ENCODE measurements around the gene COL5A1.

The COL5A1 gene

DNA sequence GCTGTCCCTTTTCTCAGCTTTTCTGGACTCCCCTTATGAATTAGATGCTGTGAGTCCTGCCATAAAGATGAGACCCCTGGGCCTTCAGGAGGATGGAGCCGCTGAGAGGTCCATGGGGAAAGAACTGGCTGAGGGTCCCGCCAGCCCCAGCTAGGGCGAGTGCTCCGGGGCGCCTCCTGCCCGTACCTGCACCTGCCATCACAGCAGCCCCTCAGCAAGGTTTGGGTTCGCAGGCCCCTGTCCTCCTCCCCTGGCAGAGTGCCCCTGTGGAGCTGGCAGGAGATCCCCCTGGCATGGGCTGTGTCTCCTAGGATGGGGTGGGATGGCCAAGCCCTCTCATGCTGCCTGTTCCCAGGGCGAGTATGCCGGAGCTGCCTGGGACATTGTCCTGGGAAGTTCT is 64.2 kb downstream of the COL5A1 start:
- H2AFZ ChIP-seq (ENCODE audit: low read depth, low read length): no peak overlapping the region
- H3K27ac ChIP-seq (ENCODE audit: low read length): no peak overlapping the region
- no peak for TF ChIP-seq EZH2 (IDR thresholded peaks at IDR 0.05; ENCODE audit: borderline replicate concordance, low read depth, low read length, severe bottlenecking)
- TF ChIP-seq, protein P1, sequence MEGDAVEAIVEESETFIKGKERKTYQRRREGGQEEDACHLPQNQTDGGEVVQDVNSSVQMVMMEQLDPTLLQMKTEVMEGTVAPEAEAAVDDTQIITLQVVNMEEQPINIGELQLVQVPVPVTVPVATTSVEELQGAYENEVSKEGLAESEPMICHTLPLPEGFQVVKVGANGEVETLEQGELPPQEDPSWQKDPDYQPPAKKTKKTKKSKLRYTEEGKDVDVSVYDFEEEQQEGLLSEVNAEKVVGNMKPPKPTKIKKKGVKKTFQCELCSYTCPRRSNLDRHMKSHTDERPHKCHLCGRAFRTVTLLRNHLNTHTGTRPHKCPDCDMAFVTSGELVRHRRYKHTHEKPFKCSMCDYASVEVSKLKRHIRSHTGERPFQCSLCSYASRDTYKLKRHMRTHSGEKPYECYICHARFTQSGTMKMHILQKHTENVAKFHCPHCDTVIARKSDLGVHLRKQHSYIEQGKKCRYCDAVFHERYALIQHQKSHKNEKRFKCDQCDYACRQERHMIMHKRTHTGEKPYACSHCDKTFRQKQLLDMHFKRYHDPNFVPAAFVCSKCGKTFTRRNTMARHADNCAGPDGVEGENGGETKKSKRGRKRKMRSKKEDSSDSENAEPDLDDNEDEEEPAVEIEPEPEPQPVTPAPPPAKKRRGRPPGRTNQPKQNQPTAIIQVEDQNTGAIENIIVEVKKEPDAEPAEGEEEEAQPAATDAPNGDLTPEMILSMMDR (IDR thresholded peaks at IDR 0.05; ENCODE audit: borderline replicate concordance, extremely low read depth, low read length, poor library complexity, severe bottlenecking): no peak
- DNase-seq (no peak), ATAC-seq (ENCODE audit: insufficient read depth, low read depth) (no peak)
- H3K9me3 ChIP-seq (ENCODE audit: insufficient read depth, low read length, severe bottlenecking): no peaks in the 10 kb centered on the region
- H3K4me3 ChIP-seq (ENCODE audit: low read depth in 1 of 2, low read length in 2 of 2): no peak overlapping the region
- H3K36me3 ChIP-seq (ENCODE audit: insufficient read depth, low read length): no peaks in the 10 kb centered on the region
- H3K4me2 ChIP-seq (ENCODE audit: insufficient read depth, low read length): no peak overlapping the region
- no peaks in the 10 kb centered on the region for H4K20me1 ChIP-seq (ENCODE audit: insufficient read depth, low read length)
- H3K4me1 ChIP-seq (ENCODE audit: insufficient read depth, low read length): no peaks in the 10 kb centered on the region
- no peak overlapping the region for H3K9ac ChIP-seq (ENCODE audit: low read depth, low read length)
- H3K27me3 ChIP-seq (ENCODE audit: insufficient read depth, low read length, poor library complexity): no peaks in the 10 kb centered on the region
- no peaks in the 10 kb centered on the region for H3K79me2 ChIP-seq (ENCODE audit: insufficient read depth, low read length)

DNA sequence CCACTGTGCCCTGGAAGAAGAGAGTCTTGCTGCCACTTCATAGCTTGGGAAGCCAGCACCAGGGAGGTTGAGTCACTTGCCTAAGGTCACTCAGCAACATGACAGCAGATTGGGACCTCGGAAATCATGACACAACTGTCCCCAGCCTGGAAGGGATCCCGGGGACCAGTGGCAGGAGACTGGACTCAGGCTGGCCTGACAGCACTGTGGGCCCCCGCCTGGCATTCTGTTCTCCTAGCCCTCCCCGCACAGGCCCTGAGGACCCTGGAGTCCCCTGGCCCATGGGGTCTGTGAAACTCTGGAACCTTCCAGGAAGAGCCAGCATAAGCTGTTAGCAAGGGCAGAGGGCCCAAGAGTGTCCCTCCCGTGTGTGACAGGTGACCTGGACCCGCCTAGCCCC is 64.9 kb downstream of the COL5A1 start:
- no peak overlapping the region for H3K4me2 ChIP-seq (ENCODE audit: insufficient read depth, low read length)
- TF ChIP-seq, protein P1 (IDR thresholded peaks at IDR 0.05; ENCODE audit: borderline replicate concordance, extremely low read depth, low read length, poor library complexity, severe bottlenecking): no peak
- TF ChIP-seq EZH2 (IDR thresholded peaks at IDR 0.05; ENCODE audit: borderline replicate concordance, low read depth, low read length, severe bottlenecking): no peak
- H3K27me3 ChIP-seq (ENCODE audit: insufficient read depth, low read length, poor library complexity): no peaks in the 10 kb centered on the region
- no peak overlapping the region for H3K4me3 ChIP-seq (ENCODE audit: low read depth in 1 of 2, low read length in 2 of 2)
- no peak for DNase-seq
- H3K79me2 ChIP-seq (ENCODE audit: insufficient read depth, low read length): no peaks in the 10 kb centered on the region
- H3K4me1 ChIP-seq (ENCODE audit: insufficient read depth, low read length): no peaks in the 10 kb centered on the region
- no peak for ATAC-seq (ENCODE audit: insufficient read depth, low read depth)
- no peaks in the 10 kb centered on the region for H3K36me3 ChIP-seq (ENCODE audit: insufficient read depth, low read length)
- no peaks in the 10 kb centered on the region for H4K20me1 ChIP-seq (ENCODE audit: insufficient read depth, low read length)
- H2AFZ ChIP-seq (ENCODE audit: low read depth, low read length): no peak overlapping the region
- no peak overlapping the region for H3K9ac ChIP-seq (ENCODE audit: low read depth, low read length)
- no peaks in the 10 kb centered on the region for H3K9me3 ChIP-seq (ENCODE audit: insufficient read depth, low read length, severe bottlenecking)
- no peak overlapping the region for H3K27ac ChIP-seq (ENCODE audit: low read length)

DNA sequence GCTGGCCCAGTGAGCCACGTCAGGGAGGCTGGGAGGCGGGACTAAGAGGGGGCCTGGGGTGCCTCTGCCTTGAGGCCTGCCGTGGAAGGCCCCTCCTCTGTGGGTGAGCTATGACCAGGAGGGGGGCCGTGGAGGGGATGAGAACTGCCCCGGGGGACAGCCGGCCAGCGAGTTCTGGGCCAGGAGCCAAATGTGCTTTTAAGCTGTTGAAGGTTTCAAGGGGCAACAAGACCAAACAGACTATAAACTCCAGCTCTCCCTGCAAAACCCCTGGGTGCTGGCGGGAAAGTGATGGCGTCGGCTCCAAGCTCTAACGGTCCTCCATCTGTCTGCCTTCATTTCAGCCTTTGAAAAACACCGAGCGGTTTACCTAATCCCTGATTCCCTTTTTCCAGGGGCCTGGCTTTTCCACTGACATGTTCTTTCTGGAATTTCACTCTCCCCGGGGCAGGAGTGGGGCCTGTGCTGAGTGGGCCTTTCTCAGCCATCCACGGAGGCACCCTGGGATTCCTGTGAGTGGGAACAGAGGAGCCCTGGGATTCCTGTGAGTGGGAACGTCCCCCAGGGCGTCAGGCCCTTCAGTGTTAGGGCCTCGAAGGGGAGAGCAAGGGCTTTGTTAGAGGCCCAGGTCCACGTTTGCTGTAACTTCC is 65.6 kb downstream of the COL5A1 start:
- Histone ChIP-seq H3K4me2 (ENCODE audit: insufficient read depth, low read length) (no peak overlapping the region), H3K27me3 (ENCODE audit: insufficient read depth, low read length, poor library complexity) (no peaks in the 10 kb centered on the region), H3K9ac (ENCODE audit: low read depth, low read length) (no peak overlapping the region), H3K4me1 (ENCODE audit: insufficient read depth, low read length) (no peaks in the 10 kb centered on the region), H4K20me1 (ENCODE audit: insufficient read depth, low read length) (no peaks in the 10 kb centered on the region), H3K4me3 (ENCODE audit: low read depth in 1 of 2, low read length in 2 of 2) (no peak overlapping the region), H2AFZ (ENCODE audit: low read depth, low read length) (no peak overlapping the region), H3K9me3 (ENCODE audit: insufficient read depth, low read length, severe bottlenecking) (no peaks in the 10 kb centered on the region), H3K27ac (ENCODE audit: low read length) (no peak overlapping the region), H3K79me2 (ENCODE audit: insufficient read depth, low read length) (no peaks in the 10 kb centered on the region), H3K36me3 (ENCODE audit: insufficient read depth, low read length) (no peaks in the 10 kb centered on the region)
- no peak for DNase-seq
- TF ChIP-seq EZH2 (IDR thresholded peaks at IDR 0.05; ENCODE audit: borderline replicate concordance, low read depth, low read length, severe bottlenecking): no peak
- TF ChIP-seq, protein P1 (IDR thresholded peaks at IDR 0.05; ENCODE audit: borderline replicate concordance, extremely low read depth, low read length, poor library complexity, severe bottlenecking): no peak
- no peak for ATAC-seq (ENCODE audit: insufficient read depth, low read depth)

Data from DND-41 (cell line).